GM13976 (cell line): ENCODE results near the gene SFRP2.

Experiments
- DNase-seq: peaks from one replicate; pipeline ENCODE4 v3.0.0; 2012; ENCODE audit warnings: low spot score
- in situ Hi-C: fragments of 300-500 bp; cut with MboI; formaldehyde crosslinking; loops from one replicate; pipeline ENCODE4 v1.12.0; 2022; ENCODE audit warnings: low sequenced_read_pairs, mixed read lengths, inconsistent platforms; ENCODE audit not compliant: unreplicated experiment
- TF ChIP-seq, protein P1 (sequence below): IDR thresholded peaks from 2 replicates; pipeline ENCODE4 v1.5.1; 2012; ENCODE audit warnings: borderline replicate concordance, mild to moderate bottlenecking; ENCODE audit not compliant: insufficient read depth; ENCODE audit errors: extremely low read depth, missing control alignments, control extremely low read depth

SFRP2 gene

DNA sequence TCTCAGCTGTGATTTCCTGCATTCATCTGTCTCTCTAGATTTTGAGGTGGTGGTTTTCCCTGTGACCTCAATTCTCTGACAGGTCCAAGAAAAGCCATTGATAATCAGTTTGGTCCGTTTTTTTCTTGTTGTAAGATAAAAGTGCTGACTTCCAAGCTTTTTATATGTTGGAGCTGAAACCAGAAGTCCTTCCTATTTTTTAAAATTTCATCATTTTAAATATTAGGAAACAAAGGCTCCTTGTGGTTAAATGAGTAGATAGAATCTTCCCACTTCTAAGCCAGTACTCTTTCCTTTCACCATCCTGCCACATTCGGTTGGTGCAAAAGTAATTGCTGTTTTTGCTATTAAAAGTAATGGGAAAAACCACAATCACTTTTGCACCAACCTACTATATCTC, 47.3 kb downstream of the SFRP2 start:
- no peak for DNase-seq
- TF ChIP-seq, protein P1, sequence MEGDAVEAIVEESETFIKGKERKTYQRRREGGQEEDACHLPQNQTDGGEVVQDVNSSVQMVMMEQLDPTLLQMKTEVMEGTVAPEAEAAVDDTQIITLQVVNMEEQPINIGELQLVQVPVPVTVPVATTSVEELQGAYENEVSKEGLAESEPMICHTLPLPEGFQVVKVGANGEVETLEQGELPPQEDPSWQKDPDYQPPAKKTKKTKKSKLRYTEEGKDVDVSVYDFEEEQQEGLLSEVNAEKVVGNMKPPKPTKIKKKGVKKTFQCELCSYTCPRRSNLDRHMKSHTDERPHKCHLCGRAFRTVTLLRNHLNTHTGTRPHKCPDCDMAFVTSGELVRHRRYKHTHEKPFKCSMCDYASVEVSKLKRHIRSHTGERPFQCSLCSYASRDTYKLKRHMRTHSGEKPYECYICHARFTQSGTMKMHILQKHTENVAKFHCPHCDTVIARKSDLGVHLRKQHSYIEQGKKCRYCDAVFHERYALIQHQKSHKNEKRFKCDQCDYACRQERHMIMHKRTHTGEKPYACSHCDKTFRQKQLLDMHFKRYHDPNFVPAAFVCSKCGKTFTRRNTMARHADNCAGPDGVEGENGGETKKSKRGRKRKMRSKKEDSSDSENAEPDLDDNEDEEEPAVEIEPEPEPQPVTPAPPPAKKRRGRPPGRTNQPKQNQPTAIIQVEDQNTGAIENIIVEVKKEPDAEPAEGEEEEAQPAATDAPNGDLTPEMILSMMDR = no peak
- in situ Hi-C loops = no loop called here

DNA sequence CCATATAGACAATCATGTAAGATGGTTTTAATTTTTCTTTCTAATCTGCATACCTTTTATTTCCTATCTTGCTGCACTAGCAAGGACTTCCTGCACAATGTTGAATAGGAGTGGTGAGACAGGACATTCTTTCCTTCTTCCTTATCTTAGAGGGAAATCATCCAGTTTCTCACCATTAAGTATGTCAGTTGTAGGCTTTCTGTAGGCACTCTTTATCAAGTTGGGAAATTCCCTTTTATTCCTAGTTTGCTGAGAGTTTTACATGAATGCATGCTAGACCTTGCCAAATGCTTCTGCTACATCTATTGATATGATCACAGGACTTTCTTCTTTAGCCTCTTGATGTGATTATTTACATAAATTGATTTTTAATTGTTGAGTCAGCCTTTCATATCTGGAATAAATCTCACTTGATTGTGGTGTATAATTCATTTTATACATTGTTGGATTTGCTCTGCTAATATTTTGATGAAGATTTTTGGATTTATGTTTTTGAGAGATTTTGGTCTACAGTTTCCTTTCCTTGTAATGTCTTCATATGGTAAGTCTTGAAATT, 52.9 kb downstream of the SFRP2 start:
- DNase-seq = no peak
- in situ Hi-C loops = no loop called here
- TF ChIP-seq, protein P1 = no peak

DNA sequence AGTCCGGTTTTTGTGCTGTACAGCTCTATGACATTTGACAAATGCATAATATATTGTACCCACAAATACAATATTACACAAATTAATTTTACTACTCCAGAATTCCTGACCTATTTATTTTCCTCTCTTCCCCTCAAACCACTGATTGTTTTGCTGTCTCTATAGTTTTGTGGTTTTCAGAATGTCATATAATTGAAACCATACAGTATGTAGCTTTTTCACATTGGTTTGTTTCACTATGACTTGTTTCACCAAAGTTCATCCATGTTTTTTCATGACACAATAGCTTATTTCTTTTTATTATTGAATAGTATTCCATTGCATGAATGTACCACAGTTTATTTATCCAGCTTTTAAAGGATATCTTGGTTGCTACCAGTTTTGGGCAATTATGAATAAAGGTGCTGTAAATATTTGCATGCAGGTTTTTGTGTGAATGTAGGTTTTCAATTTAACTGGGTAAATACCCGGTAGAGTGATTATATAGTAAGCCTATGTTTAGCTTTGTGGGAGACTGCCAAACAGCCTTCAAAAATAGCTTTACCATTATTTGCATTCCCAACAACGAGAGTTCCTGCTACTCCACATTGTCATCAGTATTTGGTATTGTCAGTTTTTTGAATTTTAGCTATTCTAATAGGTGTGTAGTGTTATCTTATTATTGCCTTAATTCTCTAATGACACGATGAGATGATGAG, 55.0 kb downstream of the SFRP2 start:
- in situ Hi-C loops = no loop called here
- TF ChIP-seq, protein P1 = no peak
- DNase-seq = no peak

DNA sequence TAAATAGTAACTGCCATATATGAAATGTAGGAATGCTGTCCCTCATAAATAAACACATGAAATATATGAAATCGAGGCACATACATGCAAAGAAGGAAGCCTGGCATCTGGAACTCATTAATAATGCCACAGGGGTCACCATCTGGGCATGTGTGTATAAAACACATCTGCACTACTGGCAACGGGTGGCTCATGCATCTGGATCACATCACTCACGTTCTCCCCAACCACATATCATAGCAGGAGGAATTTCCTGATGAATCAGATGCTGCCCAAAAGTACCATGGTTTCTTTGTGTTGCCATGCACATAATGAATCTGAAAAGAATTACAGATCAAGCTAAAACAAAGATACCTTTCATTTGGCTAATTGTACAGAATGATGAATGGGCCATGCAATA, 57.6 kb downstream of the SFRP2 start:
- in situ Hi-C loops = no loop called here
- no peak for DNase-seq
- TF ChIP-seq, protein P1 = no peak
